ENCODE results near the gene TMEM150A.

DNA sequence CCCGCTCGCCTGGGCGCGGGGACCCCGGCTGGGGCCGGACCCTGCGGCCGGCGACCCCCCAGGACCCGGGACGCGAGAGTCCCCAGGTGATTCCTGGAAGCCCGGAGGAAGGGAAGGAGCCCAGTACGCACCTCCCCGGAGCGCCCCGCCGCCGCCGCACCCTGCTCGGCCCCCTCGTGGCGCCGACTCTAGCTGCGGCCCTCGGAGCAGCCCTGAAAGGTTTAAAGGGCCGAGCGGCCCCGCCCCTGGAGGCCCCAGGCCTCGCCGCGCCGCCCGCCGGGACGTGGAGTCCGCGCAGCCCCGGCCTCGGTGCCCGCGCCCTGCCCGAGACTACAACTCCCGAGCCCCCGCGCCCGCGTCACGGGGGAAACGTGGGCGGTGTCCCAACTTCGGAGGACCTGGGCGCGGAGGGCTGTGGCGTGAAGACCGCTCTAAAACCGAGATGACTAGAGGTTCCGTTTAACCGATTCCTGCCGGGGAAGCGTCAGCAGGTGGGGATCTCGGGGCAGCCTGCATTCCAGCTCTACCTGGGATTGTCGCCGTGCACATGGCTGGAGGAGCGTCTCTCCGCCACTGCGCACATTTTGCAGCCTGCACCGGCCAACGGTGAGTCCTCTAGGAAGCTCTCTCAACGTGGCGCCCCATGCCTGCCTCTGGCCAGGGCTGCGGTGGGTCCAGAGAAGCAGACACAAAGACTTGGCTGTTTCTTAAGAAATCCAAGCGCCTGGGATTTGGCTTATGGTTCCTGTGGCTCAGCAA, at the start of gene TMEM150A:
- TF ChIP-seq, protein P1, sequence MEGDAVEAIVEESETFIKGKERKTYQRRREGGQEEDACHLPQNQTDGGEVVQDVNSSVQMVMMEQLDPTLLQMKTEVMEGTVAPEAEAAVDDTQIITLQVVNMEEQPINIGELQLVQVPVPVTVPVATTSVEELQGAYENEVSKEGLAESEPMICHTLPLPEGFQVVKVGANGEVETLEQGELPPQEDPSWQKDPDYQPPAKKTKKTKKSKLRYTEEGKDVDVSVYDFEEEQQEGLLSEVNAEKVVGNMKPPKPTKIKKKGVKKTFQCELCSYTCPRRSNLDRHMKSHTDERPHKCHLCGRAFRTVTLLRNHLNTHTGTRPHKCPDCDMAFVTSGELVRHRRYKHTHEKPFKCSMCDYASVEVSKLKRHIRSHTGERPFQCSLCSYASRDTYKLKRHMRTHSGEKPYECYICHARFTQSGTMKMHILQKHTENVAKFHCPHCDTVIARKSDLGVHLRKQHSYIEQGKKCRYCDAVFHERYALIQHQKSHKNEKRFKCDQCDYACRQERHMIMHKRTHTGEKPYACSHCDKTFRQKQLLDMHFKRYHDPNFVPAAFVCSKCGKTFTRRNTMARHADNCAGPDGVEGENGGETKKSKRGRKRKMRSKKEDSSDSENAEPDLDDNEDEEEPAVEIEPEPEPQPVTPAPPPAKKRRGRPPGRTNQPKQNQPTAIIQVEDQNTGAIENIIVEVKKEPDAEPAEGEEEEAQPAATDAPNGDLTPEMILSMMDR (IDR thresholded peaks at IDR 0.05; ENCODE audit: poor library complexity, severe bottlenecking), result peak; percentile 33
- TF ChIP-seq, protein P2, sequence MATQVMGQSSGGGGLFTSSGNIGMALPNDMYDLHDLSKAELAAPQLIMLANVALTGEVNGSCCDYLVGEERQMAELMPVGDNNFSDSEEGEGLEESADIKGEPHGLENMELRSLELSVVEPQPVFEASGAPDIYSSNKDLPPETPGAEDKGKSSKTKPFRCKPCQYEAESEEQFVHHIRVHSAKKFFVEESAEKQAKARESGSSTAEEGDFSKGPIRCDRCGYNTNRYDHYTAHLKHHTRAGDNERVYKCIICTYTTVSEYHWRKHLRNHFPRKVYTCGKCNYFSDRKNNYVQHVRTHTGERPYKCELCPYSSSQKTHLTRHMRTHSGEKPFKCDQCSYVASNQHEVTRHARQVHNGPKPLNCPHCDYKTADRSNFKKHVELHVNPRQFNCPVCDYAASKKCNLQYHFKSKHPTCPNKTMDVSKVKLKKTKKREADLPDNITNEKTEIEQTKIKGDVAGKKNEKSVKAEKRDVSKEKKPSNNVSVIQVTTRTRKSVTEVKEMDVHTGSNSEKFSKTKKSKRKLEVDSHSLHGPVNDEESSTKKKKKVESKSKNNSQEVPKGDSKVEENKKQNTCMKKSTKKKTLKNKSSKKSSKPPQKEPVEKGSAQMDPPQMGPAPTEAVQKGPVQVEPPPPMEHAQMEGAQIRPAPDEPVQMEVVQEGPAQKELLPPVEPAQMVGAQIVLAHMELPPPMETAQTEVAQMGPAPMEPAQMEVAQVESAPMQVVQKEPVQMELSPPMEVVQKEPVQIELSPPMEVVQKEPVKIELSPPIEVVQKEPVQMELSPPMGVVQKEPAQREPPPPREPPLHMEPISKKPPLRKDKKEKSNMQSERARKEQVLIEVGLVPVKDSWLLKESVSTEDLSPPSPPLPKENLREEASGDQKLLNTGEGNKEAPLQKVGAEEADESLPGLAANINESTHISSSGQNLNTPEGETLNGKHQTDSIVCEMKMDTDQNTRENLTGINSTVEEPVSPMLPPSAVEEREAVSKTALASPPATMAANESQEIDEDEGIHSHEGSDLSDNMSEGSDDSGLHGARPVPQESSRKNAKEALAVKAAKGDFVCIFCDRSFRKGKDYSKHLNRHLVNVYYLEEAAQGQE (IDR thresholded peaks at IDR 0.05; ENCODE audit: borderline replicate concordance), result peak; percentile 40
- no peak for TF ChIP-seq EZH2 (IDR thresholded peaks at IDR 0.05; ENCODE audit: borderline replicate concordance, insufficient read depth, low read length, poor library complexity, severe bottlenecking)
